Fibroblast of skin of back (primary cell): ENCODE measurements around the gene EHF. TPM values are rescaled to one million over a fixed set of nuclear protein-coding genes. Genes with fewer than 3 reads are reported as not detected.
A peak's percentile ranks its signal among the peaks of the same experiment; 100 is the strongest.
"Not testable (repeated sequence)": the region's sequence is repeated elsewhere in the genome, so short reads cannot be mapped to it uniquely, and the experiment has no call there.

Experiments
- DNase-seq: peaks from one replicate; pipeline ENCODE4 v3.0.0-alpha.2; 2013
- polyA plus RNA-seq, 2 experiments: library from polyadenylated mRNA; unstranded; fragments of 120-200 nt; gene quantifications; one replicate each; pipeline ENCODE4 v1.2.1, GENCODE V29; 2013; ENCODE audit not compliant: insufficient read length in 2 of 2

The EHF gene
- not detected for polyA plus RNA-seq (2013, experiment 1 of 2; ENCODE audit: insufficient read length)
- not detected for polyA plus RNA-seq (2013, experiment 2 of 2; ENCODE audit: insufficient read length)

- DNase-seq = no peak
Observed at GRCh38 chr11:34620820-34621792, at the start of gene EHF. TSS of gene EHF (plus strand) at chr11:34621093. CDS start at chr11:34642631, 21,538 bp downstream.

GRCh38 chr11:34573537-34573936, 47.4 kb upstream of the EHF start:
- DNase-seq = no peak

DNA sequence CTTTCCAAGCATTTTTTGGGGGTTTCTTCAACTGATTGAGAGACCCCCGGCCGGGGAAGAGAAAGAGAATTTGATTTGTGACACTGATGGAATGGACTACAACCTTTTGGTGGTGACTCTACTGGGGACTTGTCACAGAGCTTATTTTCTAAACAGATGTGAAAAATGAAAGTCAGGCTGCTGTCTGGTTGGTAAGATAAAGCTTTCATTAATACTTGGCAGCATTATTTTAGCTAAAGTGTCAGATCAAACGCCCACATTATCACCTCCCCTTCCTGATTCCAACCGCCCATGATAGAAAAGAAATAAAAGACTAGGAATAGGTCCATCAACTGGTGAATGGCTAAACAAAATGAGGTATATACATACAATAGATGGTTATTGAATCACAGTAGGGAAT, 45.6 kb upstream of the EHF start:
- no peak for DNase-seq

DNA sequence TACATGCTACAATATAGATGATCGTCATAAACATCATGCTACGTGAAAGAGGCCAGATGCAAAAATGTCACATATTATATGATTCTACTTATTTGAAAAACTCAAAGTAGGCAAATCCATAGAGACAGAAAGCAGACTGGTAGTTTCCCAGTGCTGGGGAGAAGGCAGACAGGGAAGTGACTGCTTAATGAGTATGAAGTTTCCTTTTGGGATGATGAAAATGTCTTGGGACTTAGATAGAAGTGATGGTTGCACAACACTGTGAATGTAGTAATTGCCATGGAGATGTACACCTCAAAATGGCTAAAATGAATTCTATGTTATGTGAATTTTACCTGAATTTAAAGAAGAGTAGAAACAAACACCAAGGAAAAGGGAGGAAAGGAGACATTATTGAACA, 45.2 kb upstream of the EHF start:
- DNase-seq = no peak

GRCh38 chr11:34576331-34576730, 44.6 kb upstream of the EHF start:
- DNase-seq = no peak

DNA sequence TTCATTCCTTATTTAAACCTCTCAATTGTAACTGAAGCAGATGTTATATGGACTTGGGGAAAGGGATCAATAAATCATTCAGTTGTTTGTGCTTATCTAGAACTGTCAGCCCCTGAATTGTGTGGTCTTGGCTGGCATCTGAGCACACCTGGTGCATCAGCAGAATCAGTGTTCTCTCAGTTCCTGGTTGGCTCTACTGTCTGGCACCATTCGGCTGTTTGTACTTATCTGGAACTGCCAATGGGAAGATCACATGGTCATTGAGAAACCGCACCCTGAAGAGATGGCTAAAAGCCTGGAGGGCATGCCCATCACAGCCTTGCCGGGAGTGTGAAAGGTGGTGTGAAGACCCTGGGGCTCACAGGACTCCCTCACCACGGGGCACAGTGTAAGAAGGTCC, 37.1 kb upstream of the EHF start:
- no peak for DNase-seq

GRCh38 chr11:34585304-34585734, 35.6 kb upstream of the EHF start:
- DNase-seq = no peak

GRCh38 chr11:34585735-34586487, 35.0 kb upstream of the EHF start:
- DNase-seq = peak; percentile 56

DNA sequence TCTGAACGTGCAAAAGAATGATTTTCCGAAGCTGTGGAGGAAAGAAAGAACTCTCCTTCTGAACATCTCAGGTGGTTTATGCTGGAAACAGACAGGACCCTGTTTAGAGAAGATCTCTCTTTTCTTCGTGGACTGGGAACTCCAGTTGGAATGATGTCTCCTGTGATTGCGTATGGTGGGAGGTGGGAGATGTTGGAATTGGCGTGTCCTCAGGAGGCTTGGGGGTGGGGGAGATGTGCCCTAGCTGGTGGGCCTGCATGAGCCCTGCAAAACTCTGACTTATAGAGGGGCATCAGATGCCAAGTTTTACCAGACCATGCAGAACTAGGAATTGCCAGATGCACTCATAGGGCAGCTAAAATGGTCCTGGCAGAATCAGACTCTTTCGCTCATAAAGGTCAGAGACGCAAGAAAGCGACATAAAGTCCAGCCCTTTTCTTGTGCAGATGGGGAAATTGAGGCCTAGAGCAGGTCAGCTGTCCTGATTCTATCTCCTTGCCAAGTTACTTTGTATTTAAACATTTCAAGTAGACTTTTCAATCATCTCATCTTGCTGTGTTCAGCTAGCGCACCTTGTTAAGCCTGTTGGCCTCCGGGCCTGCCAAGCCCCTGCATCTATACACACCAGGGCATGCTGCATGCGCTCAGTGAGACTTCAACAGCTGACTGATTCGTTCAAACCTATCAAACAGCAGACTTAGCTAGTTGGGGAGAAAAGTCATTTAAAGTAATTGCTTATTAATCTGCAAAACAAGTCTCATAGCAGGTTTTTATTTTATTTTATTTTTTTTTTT, 34.2 kb upstream of the EHF start:
- no peak for DNase-seq

GRCh38 chr11:34587282-34587677, 33.6 kb upstream of the EHF start:
- no peak for DNase-seq

DNA sequence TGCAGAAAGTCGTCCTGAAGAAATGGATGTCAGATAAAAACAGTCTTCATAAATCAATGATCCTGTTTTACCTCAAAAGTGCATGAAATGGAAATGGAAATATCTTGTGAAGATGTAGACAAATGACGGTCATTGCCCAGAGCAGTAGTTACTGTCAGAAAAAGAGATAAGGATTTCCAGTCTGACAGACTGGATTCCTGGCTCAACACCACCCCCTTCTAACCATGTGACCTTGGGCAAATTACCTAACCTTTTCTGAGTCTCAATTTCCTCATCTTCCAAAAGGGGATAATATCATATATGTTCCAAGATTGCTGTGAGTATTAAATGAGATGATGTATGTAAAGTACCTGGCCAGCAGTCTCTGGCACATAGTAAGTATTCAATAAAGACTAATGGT, 32.9 kb upstream of the EHF start:
- DNase-seq = no peak

DNA sequence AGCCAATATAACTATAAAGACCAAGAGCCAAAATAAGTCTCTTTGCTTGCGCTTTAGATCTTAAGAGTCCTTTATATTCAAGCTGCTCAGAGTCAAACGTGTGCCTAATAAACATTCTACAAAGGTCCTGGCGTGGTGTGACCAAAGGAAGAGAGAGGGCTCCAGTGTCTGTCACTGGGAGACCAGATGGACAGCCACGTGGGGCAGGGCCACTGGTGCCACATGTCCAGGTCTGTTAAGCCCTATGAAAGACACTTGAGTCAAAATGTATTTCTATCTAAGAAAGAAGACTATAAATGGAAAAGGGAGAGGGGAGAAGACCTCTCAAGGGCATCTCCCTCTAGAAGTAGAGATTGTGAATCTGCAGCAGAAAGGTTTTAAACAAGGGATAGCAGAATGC, 32.2 kb upstream of the EHF start:
- DNase-seq = no peak

DNA sequence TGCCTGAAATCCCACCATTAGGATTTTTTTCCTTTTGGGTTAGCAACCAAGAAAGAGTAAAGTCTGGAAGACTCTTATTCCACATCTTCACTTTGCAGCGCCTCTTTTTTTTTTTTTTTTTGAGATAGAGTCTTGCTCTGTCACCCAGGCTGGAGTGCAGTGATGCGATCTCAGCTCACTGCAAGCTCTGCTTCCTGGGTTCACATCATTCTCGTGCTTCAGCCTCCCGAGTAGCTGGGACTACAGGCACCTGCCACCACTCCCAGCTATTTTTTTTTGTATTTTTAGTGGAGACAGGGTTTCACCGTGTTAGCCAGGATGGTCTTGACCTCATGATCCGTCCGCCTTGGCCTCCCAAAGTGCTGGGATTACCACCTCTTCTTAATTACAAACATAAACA, 31.7 kb upstream of the EHF start:
- not testable (repeated sequence) for DNase-seq

GRCh38 chr11:34593085-34593484, 27.8 kb upstream of the EHF start:
- DNase-seq = no peak

GRCh38 chr11:34594603-34595002, 26.3 kb upstream of the EHF start:
- DNase-seq = no peak

DNA sequence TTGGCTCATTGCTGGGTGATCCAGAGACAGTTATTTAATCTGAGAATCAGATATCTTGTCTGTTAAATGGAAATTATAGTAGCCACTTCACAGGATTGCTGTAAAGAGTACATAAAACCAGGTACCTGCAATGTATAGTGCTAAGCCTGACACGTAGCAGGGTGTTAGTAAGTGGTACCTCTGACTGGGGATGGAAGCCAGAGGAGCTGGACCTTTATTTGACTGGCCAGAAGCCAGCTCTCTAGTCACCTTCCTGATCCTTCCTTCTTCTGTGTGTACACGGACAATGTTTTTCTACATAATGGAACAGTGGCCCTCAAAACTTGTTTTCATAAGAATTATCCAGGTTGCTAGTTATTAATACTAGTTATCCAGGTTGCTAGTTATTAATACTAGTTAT, 25.5 kb upstream of the EHF start:
- no peak for DNase-seq

DNA sequence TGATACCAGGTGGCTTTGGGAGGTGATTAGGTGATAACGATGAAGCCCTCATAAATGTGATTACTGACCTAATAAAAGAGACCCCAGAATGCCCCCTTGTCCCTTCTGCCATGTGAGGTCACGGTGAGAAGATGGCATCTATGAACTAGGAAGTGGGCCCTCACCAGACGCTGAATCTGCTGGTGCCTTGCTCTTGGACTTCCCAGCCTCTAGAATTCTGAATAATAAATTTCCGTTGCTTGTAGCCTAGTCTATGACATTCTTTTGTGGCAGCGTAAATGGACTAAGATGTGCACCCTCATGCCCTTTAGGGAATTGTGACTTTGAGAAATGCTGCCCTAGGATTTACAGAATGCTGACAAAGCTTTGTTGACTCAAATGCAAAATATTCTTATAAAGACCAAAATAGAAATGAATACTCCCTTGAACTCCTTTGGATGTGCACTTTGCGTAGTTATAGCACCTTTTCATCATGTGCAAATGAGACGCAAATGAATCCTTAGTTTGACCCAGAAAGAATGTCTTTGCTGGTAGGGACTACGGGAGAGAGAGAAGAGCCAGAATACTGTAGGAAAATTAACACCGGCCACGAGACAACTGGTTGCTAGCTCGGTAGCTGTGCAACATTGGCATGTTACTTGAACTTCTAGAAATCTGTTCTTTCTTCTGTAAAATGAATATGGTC, 24.8 kb upstream of the EHF start:
- DNase-seq = no peak

DNA sequence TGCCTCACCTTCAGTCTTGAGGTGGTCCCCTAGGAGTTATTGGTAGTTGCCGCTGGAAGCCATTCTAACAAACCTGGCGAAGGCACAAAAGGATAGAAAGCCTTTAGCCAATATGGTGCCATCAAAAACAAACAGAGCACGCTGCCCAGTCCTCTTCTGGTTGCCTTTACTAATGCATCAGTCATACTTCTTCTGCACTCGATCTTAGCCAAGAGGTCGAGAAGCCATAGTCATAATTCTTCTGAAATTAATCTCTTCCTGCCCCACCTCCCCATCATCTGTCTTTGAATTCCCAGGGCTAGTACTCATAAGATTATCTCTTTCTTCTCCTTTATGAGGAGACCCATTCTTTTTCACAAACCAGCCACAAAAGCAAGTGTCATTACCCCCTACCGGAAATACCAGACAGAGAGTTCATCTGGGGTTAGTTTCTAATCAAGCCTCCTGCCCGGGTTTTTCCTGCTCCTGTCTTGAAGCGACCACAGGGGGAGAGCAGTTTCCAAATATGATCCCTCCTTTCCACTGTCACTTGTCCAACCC, 21.4 kb upstream of the EHF start:
- peak; percentile 95 for DNase-seq

- no peak for DNase-seq
Observed at GRCh38 chr11:34600339-34601084, 20.4 kb upstream of the EHF start.

GRCh38 chr11:34601085-34601444, 19.8 kb upstream of the EHF start:
- DNase-seq = no peak

- DNase-seq = no peak
Observed at GRCh38 chr11:34601609-34602008, 19.3 kb upstream of the EHF start.
